ENCODE measurements around the gene SEPHS1.

- TF ChIP-seq, protein P1, sequence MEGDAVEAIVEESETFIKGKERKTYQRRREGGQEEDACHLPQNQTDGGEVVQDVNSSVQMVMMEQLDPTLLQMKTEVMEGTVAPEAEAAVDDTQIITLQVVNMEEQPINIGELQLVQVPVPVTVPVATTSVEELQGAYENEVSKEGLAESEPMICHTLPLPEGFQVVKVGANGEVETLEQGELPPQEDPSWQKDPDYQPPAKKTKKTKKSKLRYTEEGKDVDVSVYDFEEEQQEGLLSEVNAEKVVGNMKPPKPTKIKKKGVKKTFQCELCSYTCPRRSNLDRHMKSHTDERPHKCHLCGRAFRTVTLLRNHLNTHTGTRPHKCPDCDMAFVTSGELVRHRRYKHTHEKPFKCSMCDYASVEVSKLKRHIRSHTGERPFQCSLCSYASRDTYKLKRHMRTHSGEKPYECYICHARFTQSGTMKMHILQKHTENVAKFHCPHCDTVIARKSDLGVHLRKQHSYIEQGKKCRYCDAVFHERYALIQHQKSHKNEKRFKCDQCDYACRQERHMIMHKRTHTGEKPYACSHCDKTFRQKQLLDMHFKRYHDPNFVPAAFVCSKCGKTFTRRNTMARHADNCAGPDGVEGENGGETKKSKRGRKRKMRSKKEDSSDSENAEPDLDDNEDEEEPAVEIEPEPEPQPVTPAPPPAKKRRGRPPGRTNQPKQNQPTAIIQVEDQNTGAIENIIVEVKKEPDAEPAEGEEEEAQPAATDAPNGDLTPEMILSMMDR (conservative IDR thresholded peaks at IDR 0.05 in 1 of 2, IDR thresholded peaks at IDR 0.05 in 1 of 2; ENCODE audit: extremely low read depth in 1 of 2, insufficient read depth in 1 of 2, low read depth in 1 of 2, low read length in 2 of 2), result no peak
- no peak for TF ChIP-seq EZH2 (IDR thresholded peaks at IDR 0.05; ENCODE audit: borderline replicate concordance, low read length)
These were observed 38.3 kb downstream of the SEPHS1 start for GRCh38 chr10:13309792-13310191.
